Measurements from ENCODE around the gene PLCB2. TPM values are rescaled to one million over a fixed set of nuclear protein-coding genes. Genes with fewer than 3 reads are reported as not detected.

PLCB2 gene
- 1 to 10 TPM; 5.7 to 9.5 TPM for total RNA-seq

DNA sequence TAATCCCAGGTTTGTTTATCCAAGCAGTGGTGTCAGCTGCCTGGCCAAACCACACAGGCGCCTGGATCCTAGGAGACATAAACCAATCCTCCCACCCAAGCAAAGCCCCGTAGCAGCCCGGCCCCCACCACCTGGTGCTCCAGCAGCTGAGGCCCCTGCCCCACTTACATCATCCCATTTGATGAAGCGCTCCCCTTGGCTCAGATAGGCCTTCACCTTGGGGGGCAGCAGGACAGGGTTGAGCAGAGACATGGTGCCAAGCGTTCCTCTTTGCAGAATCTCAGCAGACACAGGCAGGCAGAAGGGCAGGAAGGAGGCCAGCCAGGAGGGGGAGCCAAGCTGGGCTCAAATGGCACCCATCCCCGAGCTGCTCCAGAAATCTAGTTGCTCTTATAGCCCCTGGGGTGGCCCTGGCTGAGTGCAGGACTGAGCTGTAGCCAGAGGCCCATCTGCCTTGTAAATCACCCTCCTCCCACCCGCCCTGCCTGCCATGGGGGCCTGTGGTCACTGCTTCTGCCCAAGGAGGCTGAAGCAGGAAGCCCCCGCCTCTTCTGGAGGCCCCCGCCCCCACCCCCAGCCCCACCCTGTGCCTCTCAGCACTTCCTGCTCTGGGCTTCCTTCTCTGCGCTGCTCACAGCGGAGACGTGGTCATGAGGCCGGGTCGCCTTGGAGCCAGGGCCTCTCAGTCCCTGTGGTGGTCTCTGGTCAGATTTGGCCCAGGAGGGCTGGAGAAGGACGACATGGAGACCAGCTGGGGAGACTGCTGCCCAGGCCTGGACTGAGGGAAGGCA lies at the start of gene PLCB2:
PLCB2 (minus strand) TSS at position 515 of the 791 bp plus-strand sequence; CDS start at position 252, 263 bp downstream.
- peak within 1 kb of the TSS; percentile 61 to 79 for H3K9ac ChIP-seq (ENCODE audit: low read depth in 2 of 2, low read length in 2 of 2)

GRCh38 chr15:40357246-40357645 lies 49.5 kb upstream of the PLCB2 start:
- no peaks in the 10 kb centered on the region for H3K9me3 ChIP-seq
- DNase-seq: no peak
- no peak overlapping the region for H3K4me3 ChIP-seq
- H3K27ac ChIP-seq: peak overlapping the region; percentile 28
- H3K4me1 ChIP-seq: peaks cover 9% of the 10 kb centered on the region
- no peak for TF ChIP-seq CTCF (IDR thresholded peaks at IDR 0.05)
- peak overlapping the region in 1 of 2 donors; percentile 1 for H3K9ac ChIP-seq (ENCODE audit: low read depth in 2 of 2, low read length in 2 of 2)
- no peaks in the 10 kb centered on the region for H3K27me3 ChIP-seq
- intact Hi-C loops (cut with DNase I): no loop called here
- no peaks in the 10 kb centered on the region for H3K36me3 ChIP-seq

More for the DNA sequence above, at the start of gene PLCB2:
- Histone ChIP-seq H3K4me3 (peak within 1 kb of the TSS; percentile 27), H3K27me3 (no peaks in the 10 kb centered on the region), H3K27ac (peak within 1 kb of the TSS; percentile 69), H3K4me1 (no peaks in the 10 kb centered on the region), H3K36me3 (no peaks in the 10 kb centered on the region), H3K9me3 (no peaks in the 10 kb centered on the region)
- TF ChIP-seq CTCF (IDR thresholded peaks at IDR 0.05): no peak
- DNase-seq: peak; percentile 49
- intact Hi-C loops (cut with DNase I): no loop called here

DNA sequence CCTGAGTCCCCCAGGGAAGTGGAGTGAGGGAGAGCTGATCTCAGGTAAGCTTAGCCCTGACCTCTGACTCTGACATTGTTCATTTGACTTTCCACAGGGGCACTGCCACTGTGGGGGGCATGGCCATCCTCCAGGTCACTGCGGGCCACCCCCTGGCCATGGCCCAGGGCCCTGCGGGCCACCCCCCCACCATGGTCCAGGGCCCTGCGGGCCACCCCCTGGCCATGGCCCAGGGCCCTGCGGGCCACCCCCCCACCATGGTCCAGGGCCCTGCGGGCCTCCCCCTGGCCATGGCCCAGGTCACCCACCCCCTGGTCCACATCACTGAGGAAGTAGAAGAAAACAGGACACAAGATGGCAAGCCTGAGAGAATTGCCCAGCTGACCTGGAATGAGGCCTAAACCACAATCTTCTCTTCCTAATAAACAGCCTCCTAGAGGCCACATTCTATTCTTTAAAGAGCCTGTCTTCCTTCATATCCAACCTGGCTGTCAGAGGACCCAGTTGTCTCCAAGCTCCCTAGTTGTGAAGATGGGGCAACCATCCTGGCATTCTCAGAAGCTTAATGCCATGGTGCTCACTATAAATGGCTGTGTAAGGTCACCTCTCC lies 48.3 kb upstream of the PLCB2 start:
- intact Hi-C loops (cut with DNase I): no loop called here
- Histone ChIP-seq H3K27me3 (no peaks in the 10 kb centered on the region), H3K27ac (no peak overlapping the region), H3K9me3 (no peaks in the 10 kb centered on the region), H3K4me1 (peaks cover 9% of the 10 kb centered on the region), H3K9ac (ENCODE audit: low read depth in 2 of 2, low read length in 2 of 2) (peak overlapping the region in 1 of 2 donors; percentile 1), H3K36me3 (no peaks in the 10 kb centered on the region), H3K4me3 (no peak overlapping the region)
- no peak for DNase-seq
- TF ChIP-seq CTCF (IDR thresholded peaks at IDR 0.05): no peak

DNA sequence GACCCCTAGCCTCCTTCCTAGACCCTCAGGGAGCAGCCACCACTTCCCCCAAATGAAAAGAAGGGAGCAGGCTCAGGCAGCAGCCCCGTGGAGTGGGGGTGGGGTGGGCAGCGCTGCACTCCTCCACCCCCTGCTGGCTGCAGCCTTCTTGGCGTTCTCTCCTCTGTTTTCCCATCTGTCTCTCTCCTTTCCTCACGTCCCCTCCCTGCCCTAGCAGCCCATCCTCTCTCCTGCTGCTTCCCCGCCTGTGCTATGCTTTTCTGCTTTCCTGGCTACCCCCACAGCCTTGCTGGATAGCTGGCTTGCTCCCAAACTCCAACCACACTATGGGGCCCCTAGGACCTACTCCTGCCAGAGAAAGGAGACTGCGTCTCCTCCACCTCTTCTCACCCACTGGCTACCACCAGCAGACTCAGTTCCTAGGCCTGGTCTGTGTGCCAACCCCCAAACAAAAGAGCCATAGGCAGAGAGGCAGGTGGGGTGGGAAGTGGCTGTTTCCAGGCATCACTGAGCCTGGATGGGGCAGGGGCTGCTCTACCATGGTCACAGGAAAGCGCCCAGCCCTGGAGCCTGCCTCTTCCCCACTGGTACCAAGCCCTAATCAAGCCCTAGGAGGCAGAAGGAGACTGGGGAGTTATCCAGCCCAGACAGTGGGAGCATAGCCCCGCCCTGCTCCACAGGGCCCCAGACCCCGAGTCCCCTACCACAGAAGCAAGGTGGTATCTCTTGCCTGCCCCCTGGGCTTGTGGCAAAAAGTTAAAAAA lies 46.9 kb upstream of the PLCB2 start:
- no peak for DNase-seq
- TF ChIP-seq CTCF (IDR thresholded peaks at IDR 0.05): no peak
- Histone ChIP-seq H3K27me3 (no peaks in the 10 kb centered on the region), H3K36me3 (no peaks in the 10 kb centered on the region), H3K27ac (peak overlapping the region; percentile 98), H3K9me3 (no peaks in the 10 kb centered on the region), H3K4me3 (no peak overlapping the region), H3K9ac (ENCODE audit: low read depth in 2 of 2, low read length in 2 of 2) (peak overlapping the region in 1 of 2 donors; percentile 94), H3K4me1 (peaks cover 15% of the 10 kb centered on the region)
- intact Hi-C loops (cut with DNase I): no loop called here

DNA sequence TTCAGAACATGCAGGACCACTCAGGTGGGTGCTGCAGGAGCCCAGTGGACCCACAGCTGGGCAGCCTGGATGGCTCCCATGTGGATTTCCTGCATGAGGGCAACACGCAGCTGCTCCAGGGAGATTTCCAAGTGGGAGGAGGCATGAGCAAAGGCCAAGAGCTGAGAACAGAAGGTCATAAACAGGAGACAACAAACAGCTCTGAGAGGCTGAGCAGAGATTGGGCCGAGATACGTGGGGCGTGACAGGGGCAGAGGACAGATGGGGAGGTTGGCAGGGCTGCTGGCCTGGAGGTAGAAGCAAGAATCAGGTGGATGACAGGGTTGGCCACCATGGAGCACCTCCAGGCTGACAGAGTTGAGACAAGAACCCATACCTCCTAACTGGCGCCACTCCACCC lies 46.0 kb upstream of the PLCB2 start:
- no peaks in the 10 kb centered on the region for H3K36me3 ChIP-seq
- peak overlapping the region; percentile 24 to 94 for H3K9ac ChIP-seq (ENCODE audit: low read depth in 2 of 2, low read length in 2 of 2)
- TF ChIP-seq CTCF (IDR thresholded peaks at IDR 0.05): no peak
- H3K4me3 ChIP-seq: peak overlapping the region; percentile 44
- peak overlapping the region; percentile 98 for H3K27ac ChIP-seq
- no peaks in the 10 kb centered on the region for H3K9me3 ChIP-seq
- peak; percentile 88 for DNase-seq
- intact Hi-C loops (cut with DNase I): no loop called here
- H3K27me3 ChIP-seq: no peaks in the 10 kb centered on the region
- peaks cover 17% of the 10 kb centered on the region for H3K4me1 ChIP-seq
